Esophagus muscularis mucosa (tissue), 4 donors: Measurements from ENCODE around the gene TSSK3.

Experiments used
- CTCF ChIP-seq, 3 experiments: fragments of 200-600 bp in 2 of 3; fragments of 450-650 bp in 1 of 3; sonication (generic) in 2 of 3; IDR thresholded peaks; one replicate each; pipeline ENCODE4 v1.5.1; 2017 to 2019; ENCODE audit warnings: antibody characterized with exemption in 3 of 3, mild to moderate bottlenecking in 2 of 3, moderate library complexity in 1 of 3
- EP300 ChIP-seq: sonication (generic); formaldehyde crosslinking; IDR thresholded peaks from one replicate; pipeline ENCODE4 v1.6.1; 2017; ENCODE audit warnings: antibody characterized with exemption
- POLR2A ChIP-seq: fragments of 450-650 bp; IDR thresholded peaks from one replicate; pipeline ENCODE4 v1.6.1; 2017; ENCODE audit warnings: antibody characterized with exemption, moderate library complexity, mild to moderate bottlenecking, low read depth
- POLR2AphosphoS5 ChIP-seq, 2 donors: sonication (generic); formaldehyde crosslinking; IDR thresholded peaks; one replicate each; pipeline ENCODE4 v1.6.1; 2017; ENCODE audit warnings: antibody characterized with exemption in 2 of 2

- TF ChIP-seq EP300 (no peak), POLR2A (no peak), CTCF (IDR thresholded peaks at IDR 0.05) (peak; percentile 70 to 75 (median 73)), POLR2AphosphoS5 (IDR thresholded peaks at IDR 0.05) (no peak)
Measured at GRCh38 chr1:32350785-32351398, 11.4 kb upstream of the TSSK3 start.
